Fibroblast of lung (primary cell): ENCODE data around the gene GP1BB. TPM values are rescaled to one million over a fixed set of nuclear protein-coding genes. Genes with fewer than 3 reads are reported as not detected.
"Not testable (repeated sequence)": the region's sequence is repeated elsewhere in the genome, so short reads cannot be mapped to it uniquely, and the experiment has no call there.

Experiments
- DNase-seq, 2 donors: peaks; one replicate each; pipeline versions ENCODE4 v3.0.0 to v3.0.0-alpha.2; 2010; ENCODE audit warnings: low read depth in 2 of 2
- H2AFZ ChIP-seq: 2 replicates; pipeline ENCODE4 v1.5.1; 2012; ENCODE audit warnings: low read length, control low read depth, inconsistent platforms
- H3K27ac ChIP-seq: 2 replicates; pipeline ENCODE4 v1.5.1; 2011; ENCODE audit warnings: low read length, control low read depth; ENCODE audit not compliant: insufficient read depth
- H3K27me3 ChIP-seq: 2 replicates; pipeline ENCODE4 v1.5.1; 2011; ENCODE audit warnings: mild to moderate bottlenecking, low read length; ENCODE audit not compliant: control insufficient read depth, insufficient read depth
- H3K36me3 ChIP-seq: 2 replicates; pipeline ENCODE4 v1.5.1; 2011; ENCODE audit warnings: low read length; ENCODE audit not compliant: control insufficient read depth, insufficient read depth
- H3K4me1 ChIP-seq: 2 replicates; pipeline ENCODE4 v1.5.1; 2011; ENCODE audit warnings: low read length; ENCODE audit not compliant: control insufficient read depth, insufficient read depth; ENCODE audit errors: extremely low read depth
- H3K4me2 ChIP-seq: 2 replicates; pipeline ENCODE4 v1.5.1; 2011; ENCODE audit warnings: low read length, control low read depth; ENCODE audit not compliant: insufficient read depth; ENCODE audit errors: extremely low read depth
- H3K4me3 ChIP-seq, 4 experiments: fragments of 200-600 bp in 1 of 4; sonication (generic) in 1 of 4; replicated peaks in 1 of 4; 2 replicates each; pipeline ENCODE4 v1.5.1; 2011 to 2016; ENCODE audit warnings: low read length in 4 of 4, low read depth in 3 of 4, mild to moderate bottlenecking in 3 of 4, control low read depth in 2 of 4, inconsistent platforms in 1 of 4, mixed read lengths in 1 of 4; ENCODE audit not compliant: insufficient read depth in 1 of 4; ENCODE audit errors: control extremely low read depth in 1 of 4
- H3K79me2 ChIP-seq: 2 replicates; pipeline ENCODE4 v1.5.1; 2012; ENCODE audit warnings: mild to moderate bottlenecking, low read length, inconsistent platforms; ENCODE audit not compliant: control insufficient read depth, insufficient read depth
- H3K9ac ChIP-seq: 2 replicates; pipeline ENCODE4 v1.5.1; 2011; ENCODE audit warnings: mild to moderate bottlenecking, low read length, control low read depth; ENCODE audit not compliant: insufficient read depth
- H3K9me3 ChIP-seq: 2 replicates; pipeline ENCODE4 v1.5.1; 2012; ENCODE audit warnings: low read depth, low read length; ENCODE audit not compliant: control insufficient read depth, insufficient read depth
- H4K20me1 ChIP-seq: 2 replicates; pipeline ENCODE4 v1.5.1; 2011; ENCODE audit warnings: low read length; ENCODE audit not compliant: control insufficient read depth, insufficient read depth; ENCODE audit errors: extremely low read depth
- EZH2 ChIP-seq: IDR thresholded peaks from 2 replicates; pipeline ENCODE4 v1.5.1; 2012; ENCODE audit warnings: low read length, control low read depth, mild to moderate bottlenecking; ENCODE audit errors: missing control alignments
- polyA plus RNA-seq, 2 donors: library from polyadenylated mRNA; depleted of rRNA in 1 of 2; stranded (reverse) in 1 of 2; unstranded in 1 of 2; fragments of >200 nt; gene quantifications; 2 replicates each; pipeline ENCODE4 v1.2.1, GENCODE V29; 2011 to 2012; ENCODE audit warnings: missing spikeins in 1 of 2
- total RNA-seq: library from RNA; depleted of rRNA; stranded (reverse); fragments of >200 nt; gene quantifications from 2 replicates; pipeline ENCODE4 v1.2.1, GENCODE V29; 2014
- TF ChIP-seq, protein P1 (sequence below), 2 donors: IDR thresholded peaks in 1 of 2; conservative IDR thresholded peaks in 1 of 2; 1 replicate in 1 of 2; 2 replicates in 1 of 2; pipeline ENCODE4 v1.5.1; 2011 to 2012; ENCODE audit warnings: low read length in 2 of 2, control low read depth in 1 of 2, inconsistent platforms in 1 of 2, low read depth in 1 of 2, mild to moderate bottlenecking in 1 of 2

The GP1BB gene
- total and polyA plus RNA-seq, 2 donors (not counting 1 experiment from before 2014, with no cell fraction given): 0.50 to 1.8 TPM

DNA sequence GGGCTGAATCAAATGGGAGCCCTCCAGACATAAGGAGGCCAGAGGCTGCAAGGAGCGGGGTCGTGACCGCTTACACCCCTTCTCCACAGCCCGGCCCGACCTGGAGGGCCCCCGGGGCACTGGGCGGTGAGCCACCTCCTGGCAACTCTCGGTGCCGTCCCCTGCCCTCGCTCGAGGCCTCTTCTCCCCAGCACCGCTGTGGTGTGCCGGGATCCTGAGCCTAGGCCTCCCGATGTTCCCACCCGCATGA is 432 bp upstream of the GP1BB start:
- H3K36me3 ChIP-seq: no peaks in the 10 kb centered on the region
- H2AFZ ChIP-seq: no peak overlapping the region
- H3K9me3 ChIP-seq: no peaks in the 10 kb centered on the region
- no peak overlapping the region for H3K9ac ChIP-seq
- H3K27me3 ChIP-seq: no peaks in the 10 kb centered on the region
- H4K20me1 ChIP-seq: no peaks in the 10 kb centered on the region
- H3K4me1 ChIP-seq: no peaks in the 10 kb centered on the region
- no peak for DNase-seq
- no peak overlapping the region for H3K4me3 ChIP-seq
- H3K4me2 ChIP-seq: no peak overlapping the region
- H3K27ac ChIP-seq: no peak overlapping the region
- H3K79me2 ChIP-seq: no peaks in the 10 kb centered on the region
- TF ChIP-seq EZH2: no peak
- TF ChIP-seq, protein P1, sequence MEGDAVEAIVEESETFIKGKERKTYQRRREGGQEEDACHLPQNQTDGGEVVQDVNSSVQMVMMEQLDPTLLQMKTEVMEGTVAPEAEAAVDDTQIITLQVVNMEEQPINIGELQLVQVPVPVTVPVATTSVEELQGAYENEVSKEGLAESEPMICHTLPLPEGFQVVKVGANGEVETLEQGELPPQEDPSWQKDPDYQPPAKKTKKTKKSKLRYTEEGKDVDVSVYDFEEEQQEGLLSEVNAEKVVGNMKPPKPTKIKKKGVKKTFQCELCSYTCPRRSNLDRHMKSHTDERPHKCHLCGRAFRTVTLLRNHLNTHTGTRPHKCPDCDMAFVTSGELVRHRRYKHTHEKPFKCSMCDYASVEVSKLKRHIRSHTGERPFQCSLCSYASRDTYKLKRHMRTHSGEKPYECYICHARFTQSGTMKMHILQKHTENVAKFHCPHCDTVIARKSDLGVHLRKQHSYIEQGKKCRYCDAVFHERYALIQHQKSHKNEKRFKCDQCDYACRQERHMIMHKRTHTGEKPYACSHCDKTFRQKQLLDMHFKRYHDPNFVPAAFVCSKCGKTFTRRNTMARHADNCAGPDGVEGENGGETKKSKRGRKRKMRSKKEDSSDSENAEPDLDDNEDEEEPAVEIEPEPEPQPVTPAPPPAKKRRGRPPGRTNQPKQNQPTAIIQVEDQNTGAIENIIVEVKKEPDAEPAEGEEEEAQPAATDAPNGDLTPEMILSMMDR (conservative IDR thresholded peaks at IDR 0.05 in 1 of 2, IDR thresholded peaks at IDR 0.05 in 1 of 2; ENCODE audit: low read depth in 1 of 2, low read length in 2 of 2): no peak

DNA sequence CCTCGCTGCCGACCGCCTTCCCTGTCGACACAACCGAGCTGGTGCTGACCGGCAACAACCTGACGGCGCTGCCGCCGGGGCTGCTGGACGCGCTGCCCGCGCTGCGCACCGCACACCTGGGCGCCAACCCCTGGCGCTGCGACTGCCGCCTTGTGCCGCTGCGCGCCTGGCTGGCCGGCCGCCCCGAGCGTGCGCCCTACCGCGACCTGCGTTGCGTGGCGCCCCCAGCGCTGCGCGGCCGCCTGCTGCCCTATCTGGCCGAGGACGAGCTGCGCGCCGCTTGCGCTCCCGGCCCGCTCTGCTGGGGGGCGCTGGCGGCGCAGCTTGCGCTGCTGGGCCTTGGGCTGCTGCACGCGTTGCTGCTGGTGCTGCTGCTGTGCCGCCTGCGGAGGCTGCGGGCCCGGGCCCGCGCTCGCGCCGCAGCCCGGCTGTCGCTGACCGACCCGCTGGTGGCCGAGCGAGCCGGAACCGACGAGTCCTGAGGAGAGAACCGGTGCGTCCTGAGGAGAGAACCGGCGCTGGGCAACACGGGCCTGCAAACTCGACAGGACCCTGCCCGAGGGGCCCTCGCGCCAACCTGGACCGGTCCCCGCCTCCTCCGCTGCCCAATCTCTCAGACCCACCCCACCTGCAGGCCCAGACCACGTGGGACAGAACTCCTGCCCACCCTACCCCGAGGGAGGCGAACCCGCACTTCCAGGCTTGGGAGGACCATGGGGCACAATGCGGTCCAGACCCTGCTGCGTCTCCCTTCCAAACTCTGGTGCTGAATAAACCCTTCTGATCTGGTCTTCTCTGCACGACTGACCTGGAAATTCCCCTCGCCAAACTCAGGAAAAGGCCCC is 866 bp downstream of the GP1BB start:
- H3K79me2 ChIP-seq: no peaks in the 10 kb centered on the region

DNA sequence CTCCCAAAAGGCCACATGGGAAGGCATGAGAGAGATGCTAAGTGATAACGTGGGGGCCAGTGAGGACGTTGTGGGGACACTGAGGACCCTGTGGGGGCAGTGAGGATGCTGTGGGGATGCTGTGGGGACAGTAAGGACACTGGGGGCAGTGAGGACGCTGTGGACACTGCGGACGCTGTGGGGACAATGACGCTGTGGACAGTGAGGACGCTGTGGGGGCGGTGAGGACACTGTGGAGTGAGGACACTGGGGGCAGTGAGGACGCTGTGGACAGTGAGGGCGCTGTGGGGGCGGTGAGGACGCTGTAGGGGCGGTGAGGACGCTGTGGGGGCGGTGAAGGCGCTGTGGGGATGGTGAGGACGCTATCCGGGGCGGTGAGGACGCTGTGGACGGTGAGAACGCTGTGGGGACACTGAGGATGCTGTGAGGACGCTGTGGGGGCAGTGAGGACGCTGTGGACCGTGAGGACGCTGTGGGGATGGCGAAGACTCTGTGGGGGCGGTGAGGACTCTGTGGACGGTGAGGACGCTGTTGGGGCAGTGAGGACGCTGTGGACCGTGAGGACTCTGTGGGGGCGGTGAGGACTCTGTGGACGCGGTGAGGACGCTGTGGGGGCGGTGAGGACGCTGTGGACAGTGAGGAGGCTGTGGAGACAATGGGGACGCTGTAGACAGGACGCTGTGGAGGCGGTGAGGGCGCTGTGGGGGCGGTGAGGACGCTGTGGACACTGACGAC is 1.8 kb downstream of the GP1BB start:
- H4K20me1 ChIP-seq: no peaks in the 10 kb centered on the region
- H3K36me3 ChIP-seq: no peaks in the 10 kb centered on the region
- TF ChIP-seq, protein P1 (conservative IDR thresholded peaks at IDR 0.05 in 1 of 2, IDR thresholded peaks at IDR 0.05 in 1 of 2; ENCODE audit: low read depth in 1 of 2, low read length in 2 of 2): no peak
- TF ChIP-seq EZH2: no peak
- no peaks in the 10 kb centered on the region for H3K27me3 ChIP-seq
- H3K4me2 ChIP-seq: no peak overlapping the region
- H3K9me3 ChIP-seq: no peaks in the 10 kb centered on the region
- DNase-seq: no peak
- H3K79me2 ChIP-seq: no peaks in the 10 kb centered on the region
- H3K27ac ChIP-seq: no peak overlapping the region
- no peaks in the 10 kb centered on the region for H3K4me1 ChIP-seq
- no peak overlapping the region for H3K4me3 ChIP-seq
- H3K9ac ChIP-seq: no peak overlapping the region
- H2AFZ ChIP-seq: no peak overlapping the region

More for the DNA sequence above, 866 bp downstream of the GP1BB start:
- Histone ChIP-seq H3K9ac (no peak overlapping the region), H3K9me3 (no peaks in the 10 kb centered on the region), H4K20me1 (no peaks in the 10 kb centered on the region), H3K4me2 (no peak overlapping the region), H3K36me3 (no peaks in the 10 kb centered on the region), H3K4me3 (no peak overlapping the region), H3K4me1 (no peaks in the 10 kb centered on the region), H3K27me3 (no peaks in the 10 kb centered on the region), H3K27ac (no peak overlapping the region), H2AFZ (no peak overlapping the region)
- peak in 1 of 2 donors; percentile 40 for DNase-seq
- TF ChIP-seq EZH2: no peak
- TF ChIP-seq, protein P1 (conservative IDR thresholded peaks at IDR 0.05 in 1 of 2, IDR thresholded peaks at IDR 0.05 in 1 of 2; ENCODE audit: low read depth in 1 of 2, low read length in 2 of 2): no peak

DNA sequence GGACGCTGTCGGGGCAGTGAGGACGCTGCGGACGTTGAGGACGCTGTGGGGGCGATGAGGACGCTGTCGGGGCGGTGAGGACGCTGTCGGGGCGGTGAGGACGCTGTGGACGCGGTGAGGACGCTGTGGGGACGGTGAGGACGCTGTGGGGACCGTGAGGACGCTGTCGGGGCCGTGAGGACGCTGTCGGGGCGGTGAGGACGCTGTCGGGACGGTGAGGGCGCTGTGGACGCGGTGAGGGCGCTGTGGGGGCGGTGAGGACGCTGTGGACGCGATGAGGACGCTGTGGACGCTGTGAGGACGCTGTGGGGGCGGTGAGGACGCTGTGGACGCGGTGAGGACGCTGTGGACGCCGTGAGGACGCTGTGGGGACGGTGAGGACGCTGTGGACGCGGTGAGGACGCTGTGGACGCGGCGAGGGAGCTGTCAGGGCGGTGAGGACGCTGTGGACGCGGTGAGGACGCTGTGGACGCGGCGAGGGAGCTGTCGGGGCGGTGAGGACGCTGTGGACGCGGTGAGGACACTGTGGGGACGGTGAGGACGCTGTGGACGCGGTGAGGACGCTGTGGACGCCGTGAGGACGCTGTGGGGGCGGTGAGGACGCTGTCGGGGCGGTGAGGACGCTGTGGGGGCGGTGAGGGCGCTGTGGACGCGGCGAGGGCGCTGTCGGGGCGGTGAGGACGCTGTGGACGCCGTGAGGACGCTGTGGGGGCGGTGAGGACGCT is 2.9 kb downstream of the GP1BB start:
- H3K4me1 ChIP-seq, H3K27ac ChIP-seq, H2AFZ ChIP-seq, H3K9ac ChIP-seq, H3K4me2 ChIP-seq, H3K9me3 ChIP-seq, H3K36me3 ChIP-seq, H3K79me2 ChIP-seq, H3K4me3 ChIP-seq, H3K27me3 ChIP-seq, DNase-seq, H4K20me1 ChIP-seq: not testable (repeated sequence)
